Measurements from ENCODE around the gene PRKCA.

DNA sequence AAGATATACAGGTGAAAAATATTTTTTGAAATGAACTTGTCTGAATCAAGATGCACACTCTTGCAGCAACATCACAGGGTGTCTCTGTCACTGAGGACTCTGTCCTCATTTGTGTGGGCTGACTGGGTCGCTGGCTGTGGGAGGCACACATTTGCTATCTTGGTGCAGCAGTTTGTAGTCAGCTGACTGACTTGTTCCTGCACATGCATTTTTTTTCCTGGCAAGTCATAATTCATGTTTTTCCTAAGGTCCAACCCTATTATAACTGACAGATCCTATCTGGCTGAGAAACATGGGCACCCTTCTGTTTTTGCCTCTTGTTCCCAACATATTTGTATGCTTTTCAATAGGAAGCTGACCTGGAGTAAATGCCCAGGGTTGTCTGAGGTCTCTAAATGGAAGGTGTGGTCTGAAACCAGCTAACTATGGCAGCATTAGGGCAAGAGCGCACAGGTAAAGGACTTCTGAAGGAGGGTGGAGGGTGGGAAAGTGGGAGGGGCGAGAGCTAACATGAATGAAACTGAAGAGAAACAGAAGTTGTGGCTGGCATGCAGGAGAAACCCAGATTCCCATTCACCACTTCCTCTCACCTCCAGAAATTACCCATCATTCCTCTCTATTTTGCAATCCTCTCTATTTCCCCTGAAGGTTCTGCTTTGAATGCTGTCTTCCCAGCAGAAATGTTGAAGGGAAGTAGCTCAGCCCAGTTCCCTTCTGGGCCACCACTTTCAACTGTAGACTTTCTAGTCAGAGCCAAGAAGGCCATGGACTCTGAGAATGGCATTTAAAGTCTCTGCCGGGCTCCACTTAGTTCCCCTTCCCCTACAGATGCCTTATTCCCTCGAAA lies 166.1 kb downstream of the PRKCA start:
- TF ChIP-seq POLR2AphosphoS5 (IDR thresholded peaks at IDR 0.05; ENCODE audit: borderline replicate concordance, low read depth, low read length) (no peak), EZH2 (IDR thresholded peaks at IDR 0.05) (no peak), FOXP2 (optimal IDR thresholded peaks at IDR 0.05; ENCODE audit: control extremely low read depth, extremely low read length, insufficient read depth) (no peak)

All from SK-N-MC (cell line).